Adipocyte (in vitro differentiated cells): ENCODE results near the gene KRT79.

Experiments
- DNase-seq: peaks from one replicate; pipeline ENCODE4 v3.0.0-alpha.2; 2015; ENCODE audit warnings: low read depth
- H3K27me3 ChIP-seq: replicated peaks from 2 replicates; pipeline ENCODE4 v1.7.0; 2013; ENCODE audit warnings: mild to moderate bottlenecking, low read length, moderate library complexity; ENCODE audit not compliant: control insufficient read depth, insufficient read depth
- H3K36me3 ChIP-seq: 2 replicates; pipeline ENCODE4 v1.7.0; 2013; ENCODE audit warnings: low read length, mild to moderate bottlenecking, moderate library complexity; ENCODE audit not compliant: control insufficient read depth, insufficient read depth, severe bottlenecking
- H3K4me1 ChIP-seq: 2 replicates; pipeline ENCODE4 v1.7.0; 2013; ENCODE audit warnings: mild to moderate bottlenecking, low read length, moderate library complexity; ENCODE audit not compliant: control insufficient read depth, insufficient read depth
- H3K4me3 ChIP-seq: 2 replicates; pipeline ENCODE4 v1.7.0; 2013; ENCODE audit warnings: mild to moderate bottlenecking, low read length, moderate library complexity
- H3K9ac ChIP-seq: 2 replicates; pipeline ENCODE4 v1.7.0; 2013; ENCODE audit warnings: mild to moderate bottlenecking, low read length, moderate library complexity
- H3K9me3 ChIP-seq: 2 replicates; pipeline ENCODE4 v1.7.0; 2013; ENCODE audit warnings: mild to moderate bottlenecking, low read length, moderate library complexity; ENCODE audit not compliant: control insufficient read depth

Gene KRT79

DNA sequence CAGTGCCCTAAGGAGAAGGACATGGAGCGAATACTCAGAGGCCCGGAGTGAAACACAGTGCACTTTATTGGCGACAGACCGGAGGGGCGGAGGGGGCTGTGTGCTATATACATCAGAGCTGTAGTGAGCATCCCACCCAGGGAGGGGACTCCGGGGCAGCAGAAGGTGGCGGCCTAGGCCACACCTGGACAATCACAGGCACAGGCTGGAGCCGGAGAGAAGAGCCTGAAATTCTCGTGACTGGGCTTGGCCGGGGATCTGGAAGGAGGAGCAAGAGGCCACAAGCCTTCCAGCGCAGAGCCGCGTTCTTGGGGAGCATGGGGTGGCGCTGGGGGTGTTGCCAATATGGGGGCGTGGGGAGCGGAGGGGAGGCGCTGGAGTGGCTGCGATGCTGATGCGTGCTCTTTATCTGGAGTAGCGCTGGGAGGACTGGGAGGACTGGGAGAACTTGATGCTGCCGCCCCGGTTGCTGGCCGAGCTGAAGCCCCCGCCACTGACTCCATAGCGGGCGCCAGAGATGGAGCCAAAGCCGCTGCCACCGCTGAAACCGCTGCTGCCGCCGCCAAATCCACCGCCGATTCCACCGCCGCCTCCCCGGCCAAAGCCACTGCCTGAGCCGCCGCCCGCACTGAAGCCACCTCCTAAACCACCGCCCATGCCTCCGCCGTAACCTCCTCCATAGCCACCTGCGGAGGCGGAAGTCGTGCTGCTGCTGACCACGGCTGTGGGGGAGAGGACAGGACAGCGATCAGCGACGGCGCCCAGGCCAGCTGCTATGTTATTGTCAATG lies 44.3 kb downstream of the KRT79 start:
- Histone ChIP-seq H3K36me3 (no peaks in the 10 kb centered on the region), H3K27me3 (peaks cover 63% of the 10 kb centered on the region), H3K4me1 (no peaks in the 10 kb centered on the region), H3K4me3 (no peak overlapping the region), H3K9me3 (peaks cover 5% of the 10 kb centered on the region), H3K9ac (no peak overlapping the region)
- no peak for DNase-seq

DNA sequence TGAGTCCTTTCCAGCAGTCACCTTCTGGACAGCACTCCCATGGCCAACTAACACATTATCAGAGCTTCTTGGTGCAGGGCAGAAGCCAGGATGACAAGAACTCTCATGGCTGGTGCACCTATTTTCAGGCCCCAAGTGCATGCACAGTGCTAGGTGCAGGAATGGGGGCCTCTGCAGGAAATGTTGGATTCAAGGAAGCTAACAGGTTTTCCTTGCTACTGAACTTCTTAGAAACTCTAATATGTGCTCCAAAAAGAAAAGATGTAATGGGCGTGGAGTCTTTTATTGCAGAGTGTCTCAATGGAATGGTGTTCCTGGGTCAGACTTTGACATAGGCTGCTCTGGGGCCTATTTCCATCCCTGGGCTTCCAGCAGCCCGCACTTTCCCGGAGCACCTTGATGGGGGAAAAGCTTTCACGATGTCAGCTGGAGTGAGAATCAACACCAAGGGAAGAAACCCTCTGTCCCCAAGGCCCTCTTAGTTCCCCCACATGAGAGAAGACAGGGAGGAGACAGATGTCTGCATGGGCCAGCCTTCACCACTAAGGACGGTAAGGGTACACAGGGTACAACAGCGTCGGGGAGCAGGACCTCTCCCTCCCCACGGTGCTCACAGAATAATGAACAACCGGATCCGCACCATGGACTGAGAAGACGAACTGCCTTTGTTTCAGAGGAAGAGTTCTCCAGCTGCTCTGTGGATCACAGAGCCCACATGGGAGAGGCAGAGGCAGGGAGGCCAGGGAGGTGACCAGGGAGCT lies 45.1 kb downstream of the KRT79 start:
- Histone ChIP-seq H3K9ac (no peak overlapping the region), H3K27me3 (peaks cover 65% of the 10 kb centered on the region)

DNA sequence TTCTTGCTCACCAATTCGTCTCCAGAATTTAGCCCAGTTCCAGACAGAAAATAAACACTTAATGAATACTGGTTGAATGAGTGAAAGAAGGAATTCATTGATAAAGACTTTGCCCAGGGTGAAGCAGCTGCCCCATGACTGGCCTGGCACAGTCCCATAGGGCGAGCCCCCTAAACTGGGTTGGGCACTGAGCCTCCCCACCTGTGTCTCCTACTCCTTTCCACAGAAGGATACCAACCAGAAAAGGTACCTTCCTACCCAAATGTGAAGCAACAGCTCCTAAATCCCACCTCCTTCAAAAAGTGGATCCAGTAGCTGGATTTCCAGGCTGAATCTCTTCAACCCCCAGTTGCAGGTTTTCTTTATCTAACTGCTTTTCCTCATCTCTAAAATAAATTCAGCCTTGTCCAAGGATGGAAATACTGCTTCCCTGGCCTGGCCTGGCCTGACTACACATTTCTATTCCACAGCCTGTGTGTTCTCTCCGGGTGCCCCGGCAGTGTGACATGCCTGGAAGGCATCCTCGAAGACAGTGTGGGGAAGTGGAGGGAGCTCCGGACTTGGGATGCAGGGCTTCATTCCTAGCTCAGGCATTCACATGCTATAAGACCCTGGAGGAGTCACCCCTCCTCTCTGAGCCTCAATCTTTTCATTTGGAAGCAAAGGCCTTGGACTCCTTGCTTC lies 45.8 kb downstream of the KRT79 start:
- no peaks in the 10 kb centered on the region for H3K4me1 ChIP-seq
- no peak overlapping the region for H3K4me3 ChIP-seq
- H3K9me3 ChIP-seq = peaks cover 5% of the 10 kb centered on the region
- no peak for DNase-seq
- H3K27me3 ChIP-seq = peaks cover 71% of the 10 kb centered on the region
- no peaks in the 10 kb centered on the region for H3K36me3 ChIP-seq
- H3K9ac ChIP-seq = no peak overlapping the region

More for the DNA sequence above, 45.1 kb downstream of the KRT79 start:
- no peaks in the 10 kb centered on the region for H3K36me3 ChIP-seq
- peaks cover 5% of the 10 kb centered on the region for H3K9me3 ChIP-seq
- no peak for DNase-seq
- no peaks in the 10 kb centered on the region for H3K4me1 ChIP-seq
- H3K4me3 ChIP-seq = no peak overlapping the region

DNA sequence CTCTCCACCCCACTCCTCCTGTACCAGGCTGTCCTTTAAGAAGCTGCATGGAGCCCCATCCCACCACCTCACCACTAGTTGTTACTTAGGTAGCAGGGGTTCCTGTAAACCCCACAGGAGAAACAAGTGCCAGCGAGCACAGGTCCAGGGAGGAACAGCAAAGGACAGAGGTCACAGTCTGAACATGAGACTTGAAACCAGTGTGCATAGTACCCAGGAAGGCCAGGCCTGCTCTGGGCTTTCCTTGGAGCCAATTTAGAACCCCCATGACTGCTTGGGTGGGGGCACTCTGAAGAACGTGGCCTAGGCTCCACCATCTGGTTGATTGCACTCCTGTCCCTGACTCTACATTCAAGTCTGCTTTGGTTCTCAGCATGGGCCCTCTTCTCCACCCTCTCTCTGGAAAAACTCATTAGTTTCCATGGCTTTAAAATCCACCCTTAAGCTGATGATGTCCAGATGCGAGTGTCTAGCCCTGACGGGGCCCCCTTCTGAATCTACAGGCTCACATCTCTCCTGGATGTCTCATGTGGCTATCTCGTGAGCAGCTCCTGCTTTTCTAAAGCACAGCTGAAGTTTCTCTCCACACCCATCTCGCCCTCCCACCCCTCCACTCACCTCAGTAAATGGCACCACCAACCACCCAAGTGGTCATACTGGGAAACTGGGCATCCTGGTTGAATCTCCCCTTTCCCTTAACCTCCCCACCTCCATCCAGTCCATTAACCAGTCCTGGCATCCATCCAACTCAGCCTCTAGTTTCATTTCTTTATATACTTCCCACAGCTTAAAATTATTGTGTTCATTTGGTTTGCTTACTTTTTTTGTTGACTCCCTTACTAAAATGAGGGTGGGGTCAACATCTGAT lies 46.6 kb downstream of the KRT79 start:
- no peak overlapping the region for H3K4me3 ChIP-seq

DNA sequence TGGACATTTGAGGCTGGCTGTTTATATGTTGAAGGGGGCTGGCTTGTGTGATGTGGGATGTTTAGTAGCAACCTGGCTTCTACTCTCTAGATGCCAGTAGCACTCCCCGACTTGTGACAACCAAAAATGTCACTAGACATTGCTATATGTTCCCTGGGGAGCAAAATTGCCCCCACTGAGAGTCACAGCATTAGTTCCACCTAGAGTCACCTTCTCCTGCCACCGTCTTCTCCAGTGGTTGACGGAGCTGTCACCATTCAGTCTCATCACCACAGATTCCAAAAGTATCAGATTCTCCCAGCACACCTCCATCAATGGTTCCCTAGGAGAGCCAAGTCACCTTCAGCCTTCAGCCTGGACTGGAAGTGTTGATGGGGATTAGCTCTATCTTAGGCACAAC lies 49.2 kb downstream of the KRT79 start:
- no peak overlapping the region for H3K9ac ChIP-seq

More for the DNA sequence above, 46.6 kb downstream of the KRT79 start:
- H3K27me3 ChIP-seq = peaks cover 70% of the 10 kb centered on the region
- peaks cover 5% of the 10 kb centered on the region for H3K9me3 ChIP-seq
- no peaks in the 10 kb centered on the region for H3K4me1 ChIP-seq
- DNase-seq = no peak
- H3K36me3 ChIP-seq = no peaks in the 10 kb centered on the region
- H3K9ac ChIP-seq = no peak overlapping the region

DNA sequence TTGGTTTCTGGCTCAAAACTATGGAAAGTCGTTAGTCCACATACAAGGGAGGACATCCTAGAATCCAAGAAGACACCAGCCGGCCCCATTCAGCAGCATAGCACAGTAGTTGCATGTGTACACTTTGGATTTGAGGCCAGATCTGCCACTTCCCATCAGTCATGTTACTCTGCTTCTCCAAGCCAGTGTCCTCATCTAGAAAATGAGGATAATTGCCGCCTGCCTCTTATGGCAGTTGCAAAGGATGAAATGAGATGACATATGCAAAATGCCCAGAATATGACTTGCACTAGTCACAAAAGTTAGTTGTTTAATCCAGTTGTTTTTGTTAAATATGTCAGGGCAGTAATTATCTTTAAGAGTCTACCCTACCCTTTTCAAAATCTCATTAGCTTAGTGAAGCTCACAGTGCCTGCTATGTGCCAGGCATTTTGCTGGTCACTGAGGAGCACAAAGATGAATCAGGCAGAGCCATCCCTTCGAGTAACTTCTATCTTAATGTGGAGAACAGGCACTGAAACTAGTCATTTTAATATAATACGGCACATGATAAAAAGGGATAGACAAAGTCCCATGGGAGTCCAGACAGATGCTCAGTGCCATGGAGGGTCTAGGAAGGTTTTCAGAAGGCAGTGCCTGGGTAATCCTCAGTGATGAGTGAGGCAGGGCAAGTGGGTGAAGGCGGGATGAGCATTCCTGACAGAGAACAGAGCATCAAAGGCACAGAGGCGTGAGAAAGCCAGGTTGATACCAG lies 50.4 kb downstream of the KRT79 start:
- no peak for DNase-seq
- Histone ChIP-seq H3K4me1 (no peaks in the 10 kb centered on the region), H3K9ac (no peak overlapping the region), H3K9me3 (peaks cover 5% of the 10 kb centered on the region), H3K36me3 (no peaks in the 10 kb centered on the region), H3K4me3 (no peak overlapping the region), H3K27me3 (peaks cover 72% of the 10 kb centered on the region)

More for the DNA sequence above, 49.2 kb downstream of the KRT79 start:
- no peak overlapping the region for H3K4me3 ChIP-seq
- H3K36me3 ChIP-seq = no peaks in the 10 kb centered on the region
- H3K27me3 ChIP-seq = peaks cover 70% of the 10 kb centered on the region
- H3K9me3 ChIP-seq = peaks cover 5% of the 10 kb centered on the region
- DNase-seq = no peak
- H3K4me1 ChIP-seq = no peaks in the 10 kb centered on the region

DNA sequence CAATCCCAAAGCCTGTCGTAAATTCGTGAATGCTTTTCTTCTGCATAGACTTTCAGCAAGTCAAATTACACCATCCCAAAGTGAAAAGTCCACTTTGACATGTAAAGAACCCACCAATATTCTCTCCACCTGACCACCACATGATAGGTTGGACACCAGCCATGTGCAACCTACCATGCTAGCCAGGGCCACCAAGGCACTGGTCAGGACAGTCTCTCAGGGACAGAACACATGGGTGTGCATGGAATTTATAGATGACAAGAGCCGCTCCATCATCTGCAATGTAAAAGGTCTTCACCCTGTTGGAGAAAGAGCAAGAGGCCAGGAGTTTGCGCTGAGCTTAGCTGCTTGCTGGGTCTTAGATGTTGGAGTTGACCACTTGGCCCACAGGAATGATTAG lies 51.6 kb downstream of the KRT79 start:
- H3K27me3 ChIP-seq = peaks cover 73% of the 10 kb centered on the region
- no peak overlapping the region for H3K9ac ChIP-seq
- H3K36me3 ChIP-seq = no peaks in the 10 kb centered on the region
- no peaks in the 10 kb centered on the region for H3K4me1 ChIP-seq
- H3K4me3 ChIP-seq = no peak overlapping the region
- H3K9me3 ChIP-seq = peaks cover 5% of the 10 kb centered on the region
- no peak for DNase-seq

DNA sequence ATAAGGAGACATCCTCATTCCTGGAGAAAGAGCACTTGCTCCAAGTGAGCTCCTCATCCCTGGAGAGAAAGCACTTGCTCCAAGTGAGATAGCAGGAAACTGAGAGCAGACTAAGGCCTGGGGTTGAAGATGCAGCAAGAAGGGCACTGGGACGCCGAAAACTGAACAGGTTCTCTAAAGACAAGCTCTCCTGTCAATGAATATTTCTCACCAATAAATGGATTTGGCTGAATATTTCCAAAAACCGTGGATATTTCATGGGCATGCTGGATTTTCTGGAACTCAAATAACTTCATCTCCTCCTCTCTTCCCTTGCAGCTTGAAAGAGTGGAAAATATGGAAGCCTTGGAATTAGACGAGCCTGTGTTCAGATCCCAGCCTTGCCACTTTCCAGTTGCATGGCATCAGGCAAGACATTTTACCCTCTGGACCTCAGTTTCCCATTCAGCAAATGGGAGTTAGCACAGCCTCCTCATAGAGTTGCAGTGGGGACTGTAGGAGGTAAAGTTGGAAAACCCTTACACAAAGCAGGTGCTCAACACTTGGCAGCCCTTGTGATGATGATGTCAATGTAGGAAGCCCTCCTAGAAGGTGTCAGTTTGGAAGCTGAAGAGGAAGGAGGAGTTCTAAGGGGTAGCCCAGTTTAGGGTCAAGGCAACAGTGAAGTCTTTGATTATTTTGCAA lies 52.6 kb downstream of the KRT79 start:
- H3K27me3 ChIP-seq = peaks cover 71% of the 10 kb centered on the region
- peaks cover 5% of the 10 kb centered on the region for H3K9me3 ChIP-seq
- no peak overlapping the region for H3K9ac ChIP-seq
- no peak for DNase-seq
- H3K4me3 ChIP-seq = no peak overlapping the region
- H3K4me1 ChIP-seq = no peaks in the 10 kb centered on the region
- no peaks in the 10 kb centered on the region for H3K36me3 ChIP-seq

DNA sequence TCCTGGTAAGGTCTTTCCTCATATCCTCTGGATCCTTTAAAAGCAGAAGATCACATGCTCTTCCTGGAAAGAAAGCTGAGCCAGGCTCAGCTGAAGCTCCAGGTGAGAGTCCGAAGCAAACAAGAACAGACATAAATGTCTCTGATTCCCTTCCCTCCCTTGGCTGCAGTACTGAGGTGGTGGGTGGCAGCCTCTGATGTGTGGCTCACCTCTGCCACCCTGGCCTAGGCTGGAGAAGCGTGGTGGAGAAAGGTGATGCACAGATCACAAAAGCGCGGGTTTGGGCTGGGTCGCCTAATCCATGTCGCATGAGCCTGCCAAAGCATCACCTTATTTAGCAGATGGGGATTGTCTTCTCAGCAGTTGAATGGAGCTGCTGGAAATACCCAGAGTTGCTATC lies 54.2 kb downstream of the KRT79 start:
- H3K4me3 ChIP-seq = no peak overlapping the region
- H3K27me3 ChIP-seq = peaks cover 75% of the 10 kb centered on the region
- no peaks in the 10 kb centered on the region for H3K9me3 ChIP-seq
- DNase-seq = no peak
- H3K4me1 ChIP-seq = no peaks in the 10 kb centered on the region
- H3K36me3 ChIP-seq = no peaks in the 10 kb centered on the region
- H3K9ac ChIP-seq = no peak overlapping the region

DNA sequence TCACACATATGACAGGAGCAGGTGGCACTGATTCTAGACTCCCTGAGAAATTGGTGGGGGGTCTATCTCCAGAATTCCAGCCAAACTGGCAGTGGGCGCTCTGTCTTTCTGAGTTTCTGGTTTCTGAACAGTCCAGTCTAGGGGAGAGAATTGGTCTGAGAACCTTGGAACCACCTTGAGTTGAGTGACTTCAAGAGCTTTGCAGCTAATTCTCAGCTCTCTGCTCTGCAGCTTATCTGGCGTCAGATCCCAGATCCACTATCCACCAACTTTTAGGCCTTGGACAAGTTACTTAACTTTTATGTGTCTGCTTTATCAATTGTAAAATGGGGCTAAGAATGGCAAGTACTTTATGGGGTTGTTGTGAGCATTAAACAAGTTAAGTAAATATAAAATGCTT lies 55.3 kb downstream of the KRT79 start:
- no peaks in the 10 kb centered on the region for H3K9me3 ChIP-seq
- peaks cover 74% of the 10 kb centered on the region for H3K27me3 ChIP-seq
- H3K4me3 ChIP-seq = no peak overlapping the region
- DNase-seq = no peak
- no peaks in the 10 kb centered on the region for H3K36me3 ChIP-seq
- H3K9ac ChIP-seq = no peak overlapping the region
- H3K4me1 ChIP-seq = no peaks in the 10 kb centered on the region
